C4-2B (cell line): ENCODE results near the gene TM9SF3.

Experiments
- CTCF ChIP-seq: fragments of 450-650 bp; conservative IDR thresholded peaks from 2 replicates; pipeline ENCODE4 v1.5.1; 2017; ENCODE audit warnings: mild to moderate bottlenecking
- ZFX ChIP-seq: fragments of 450-650 bp; IDR thresholded peaks from 2 replicates; pipeline ENCODE4 v1.6.1; 2017

GRCh38 chr10:96500050-96500449 is 86.8 kb downstream of the TM9SF3 start:
- TF ChIP-seq CTCF (no peak), ZFX (no peak)
